ENCODE measurements around the gene L3MBTL3.
A peak's percentile ranks its signal among the peaks of the same experiment; 100 is the strongest.

The L3MBTL3 gene

GRCh38 chr6:130019326-130020072, 1.1 kb downstream of the L3MBTL3 start:
- Histone ChIP-seq H2AFZ (ENCODE audit: low read depth, low read length, severe bottlenecking) (peak overlapping the region; percentile 99), H3K4me3 (ENCODE audit: insufficient read depth, low read length, poor library complexity, severe bottlenecking) (peak overlapping the region; percentile 84), H3F3A (ENCODE audit: insufficient read depth) (peaks cover 3% of the 10 kb centered on the region; the same call in 1 of the 2 replicates), H3K9me3 (ENCODE audit: insufficient read depth, low read length) (no peaks in the 10 kb centered on the region), H3K27me3 (ENCODE audit: low read length) (no peaks in the 10 kb centered on the region), H3K9me2 (replicated peaks; ENCODE audit: insufficient read depth, low read length) (no peaks in the 10 kb centered on the region), H3K79me2 (ENCODE audit: insufficient read depth, low read length) (no peaks in the 10 kb centered on the region), H3K27ac (ENCODE audit: low read depth, low read length) (no peak overlapping the region), H3K36me3 (ENCODE audit: low read length) (no peaks in the 10 kb centered on the region), H3K9ac (ENCODE audit: low read length) (peak overlapping the region; percentile 62), H3K4me2 (ENCODE audit: low read depth, low read length, poor library complexity, severe bottlenecking) (peak overlapping the region; percentile 77), H4K20me1 (ENCODE audit: low read depth, low read length) (peaks cover 5% of the 10 kb centered on the region)
- no peak for TF ChIP-seq EZH2phosphoT487 (conservative IDR thresholded peaks at IDR 0.05; ENCODE audit: low read length)
- no peak for TF ChIP-seq CTCF (IDR thresholded peaks at IDR 0.05; ENCODE audit: insufficient read depth, low read length, poor library complexity, severe bottlenecking)

- Histone ChIP-seq H3K9ac (ENCODE audit: low read length) (peak overlapping the region; percentile 45), H3K4me2 (ENCODE audit: low read depth, low read length, poor library complexity, severe bottlenecking) (peak overlapping the region; percentile 54), H3K36me3 (ENCODE audit: low read length) (no peaks in the 10 kb centered on the region), H3F3A (ENCODE audit: insufficient read depth) (peaks cover 3% of the 10 kb centered on the region; the same call in 1 of the 2 replicates), H3K79me2 (ENCODE audit: insufficient read depth, low read length) (no peaks in the 10 kb centered on the region), H3K27ac (ENCODE audit: low read depth, low read length) (no peak overlapping the region), H3K9me3 (ENCODE audit: insufficient read depth, low read length) (no peaks in the 10 kb centered on the region), H2AFZ (ENCODE audit: low read depth, low read length, severe bottlenecking) (peak overlapping the region; percentile 67), H3K27me3 (ENCODE audit: low read length) (no peaks in the 10 kb centered on the region), H3K4me3 (ENCODE audit: insufficient read depth, low read length, poor library complexity, severe bottlenecking) (peak overlapping the region; percentile 47), H3K9me2 (replicated peaks; ENCODE audit: insufficient read depth, low read length) (no peaks in the 10 kb centered on the region), H4K20me1 (ENCODE audit: low read depth, low read length) (peaks cover 5% of the 10 kb centered on the region)
- TF ChIP-seq CTCF (IDR thresholded peaks at IDR 0.05; ENCODE audit: insufficient read depth, low read length, poor library complexity, severe bottlenecking) (no peak), EZH2phosphoT487 (conservative IDR thresholded peaks at IDR 0.05; ENCODE audit: low read length) (no peak)
These were observed 1.9 kb downstream of the L3MBTL3 start for GRCh38 chr6:130020073-130020906.

GRCh38 chr6:130020907-130021629, 2.7 kb downstream of the L3MBTL3 start:
- Histone ChIP-seq H3K79me2 (ENCODE audit: insufficient read depth, low read length) (no peaks in the 10 kb centered on the region), H2AFZ (ENCODE audit: low read depth, low read length, severe bottlenecking) (peak overlapping the region; percentile 67), H3F3A (ENCODE audit: insufficient read depth) (peaks cover 3% of the 10 kb centered on the region; the same call in 1 of the 2 replicates), H3K9me3 (ENCODE audit: insufficient read depth, low read length) (no peaks in the 10 kb centered on the region), H3K36me3 (ENCODE audit: low read length) (no peaks in the 10 kb centered on the region), H3K9ac (ENCODE audit: low read length) (peak overlapping the region; percentile 45), H3K27ac (ENCODE audit: low read depth, low read length) (no peak overlapping the region), H3K4me3 (ENCODE audit: insufficient read depth, low read length, poor library complexity, severe bottlenecking) (peak overlapping the region; percentile 47), H3K27me3 (ENCODE audit: low read length) (no peaks in the 10 kb centered on the region), H4K20me1 (ENCODE audit: low read depth, low read length) (peaks cover 5% of the 10 kb centered on the region), H3K9me2 (replicated peaks; ENCODE audit: insufficient read depth, low read length) (no peaks in the 10 kb centered on the region), H3K4me2 (ENCODE audit: low read depth, low read length, poor library complexity, severe bottlenecking) (peak overlapping the region; percentile 54)
- TF ChIP-seq EZH2phosphoT487 (conservative IDR thresholded peaks at IDR 0.05; ENCODE audit: low read length): no peak
- peak; percentile 79 for TF ChIP-seq CTCF (IDR thresholded peaks at IDR 0.05; ENCODE audit: insufficient read depth, low read length, poor library complexity, severe bottlenecking)

Data from SU-DHL-6 (cell line).